ENCODE measurements around the gene SLC4A3. TPM values are rescaled to one million over a fixed set of nuclear protein-coding genes. Genes with fewer than 3 reads are reported as not detected.

The SLC4A3 gene
- total RNA-seq, 1 experiment from 2014 or later, result 20.2 TPM

- H3K27ac Mint-ChIP-seq (ENCODE audit: unreplicated experiment), result no peak overlapping the region
- peaks cover 9% of the 10 kb centered on the region for H3K27me3 Mint-ChIP-seq (ENCODE audit: unreplicated experiment)
- CTCF ChIA-PET, result interaction anchor here (1.3 kb wide), 1 partner anchor 71 kb away, joined by 7 read pairs; no protein-coding TSS in a partner anchor
Measured at GRCh38 chr2:219618733-219619122, 8.7 kb upstream of the SLC4A3 start.

GRCh38 chr2:219619235-219619634 is 8.2 kb upstream of the SLC4A3 start:
- H3K27me3 Mint-ChIP-seq (ENCODE audit: unreplicated experiment), result peaks cover 9% of the 10 kb centered on the region
- intact Hi-C loops (cut with micrococcal nuclease; ENCODE audit: unreplicated experiment), result no loop called here
- peaks cover 9% of the 10 kb centered on the region for H3K36me3 Mint-ChIP-seq (ENCODE audit: insufficient read depth, unreplicated experiment)
- no TSS peak for BruUV-seq (replicated peaks)
- CTCF ChIA-PET, result interaction anchor here (1.3 kb wide), 1 partner anchor 70 kb away, joined by 7 read pairs; no protein-coding TSS in a partner anchor
- peaks cover 6% of the 10 kb centered on the region for H3K4me1 Mint-ChIP-seq (ENCODE audit: low read depth, unreplicated experiment)
- no peak for DNase-seq
- H3K4me3 Mint-ChIP-seq (ENCODE audit: low read depth, unreplicated experiment), result no peak overlapping the region
- H3K9me3 Mint-ChIP-seq (ENCODE audit: low read depth, unreplicated experiment), result no peaks in the 10 kb centered on the region
- no peak overlapping the region for H3K27ac Mint-ChIP-seq (ENCODE audit: unreplicated experiment)
- TF ChIP-seq CTCF (IDR thresholded peaks at IDR 0.05; ENCODE audit: unreplicated experiment), result no peak

More at GRCh38 chr2:219618733-219619122, 8.7 kb upstream of the SLC4A3 start:
- Mint-ChIP-seq H3K4me1 (ENCODE audit: low read depth, unreplicated experiment) (peaks cover 6% of the 10 kb centered on the region), H3K36me3 (ENCODE audit: insufficient read depth, unreplicated experiment) (peaks cover 9% of the 10 kb centered on the region), H3K9me3 (ENCODE audit: low read depth, unreplicated experiment) (no peaks in the 10 kb centered on the region), H3K4me3 (ENCODE audit: low read depth, unreplicated experiment) (no peak overlapping the region)
- DNase-seq, result no peak
- TF ChIP-seq CTCF (IDR thresholded peaks at IDR 0.05; ENCODE audit: unreplicated experiment), result no peak
- no TSS peak for BruUV-seq (replicated peaks)
- intact Hi-C loops (cut with micrococcal nuclease; ENCODE audit: unreplicated experiment), result no loop called here

- Mint-ChIP-seq H3K27ac (ENCODE audit: unreplicated experiment) (no peak overlapping the region), H3K27me3 (ENCODE audit: unreplicated experiment) (peaks cover 9% of the 10 kb centered on the region), H3K4me3 (ENCODE audit: low read depth, unreplicated experiment) (no peak overlapping the region), H3K9me3 (ENCODE audit: low read depth, unreplicated experiment) (no peaks in the 10 kb centered on the region), H3K4me1 (ENCODE audit: low read depth, unreplicated experiment) (peaks cover 6% of the 10 kb centered on the region), H3K36me3 (ENCODE audit: insufficient read depth, unreplicated experiment) (peaks cover under 1% of the 10 kb centered on the region)
- TF ChIP-seq CTCF (IDR thresholded peaks at IDR 0.05; ENCODE audit: unreplicated experiment), result no peak
- no TSS peak for BruUV-seq (replicated peaks)
- CTCF ChIA-PET, result interaction anchor here (0.7 to 1.0 kb wide), 2 partner anchors 10 to 69 kb away, joined by 3 to 11 read pairs; no protein-coding TSS in a partner anchor
- DNase-seq, result no peak
- intact Hi-C loops (cut with micrococcal nuclease; ENCODE audit: unreplicated experiment), result no loop called here
Measured at GRCh38 chr2:219620546-219620945, 6.9 kb upstream of the SLC4A3 start.

- Mint-ChIP-seq H3K27me3 (ENCODE audit: unreplicated experiment) (peaks cover 9% of the 10 kb centered on the region), H3K9me3 (ENCODE audit: low read depth, unreplicated experiment) (no peaks in the 10 kb centered on the region), H3K36me3 (ENCODE audit: insufficient read depth, unreplicated experiment) (peaks cover 3% of the 10 kb centered on the region), H3K4me3 (ENCODE audit: low read depth, unreplicated experiment) (no peak overlapping the region), H3K27ac (ENCODE audit: unreplicated experiment) (no peak overlapping the region), H3K4me1 (ENCODE audit: low read depth, unreplicated experiment) (peaks cover 6% of the 10 kb centered on the region)
- TF ChIP-seq CTCF (IDR thresholded peaks at IDR 0.05; ENCODE audit: unreplicated experiment), result no peak
- CTCF ChIA-PET, result no interaction called here
- no TSS peak for BruUV-seq (replicated peaks)
- intact Hi-C loops (cut with micrococcal nuclease; ENCODE audit: unreplicated experiment), result no loop called here
- DNase-seq, result no peak
Measured at GRCh38 chr2:219621935-219622334, 5.5 kb upstream of the SLC4A3 start.
